H1 (cell line): ENCODE measurements around the gene TEX30. TPM values are rescaled to one million over a fixed set of nuclear protein-coding genes. Genes with fewer than 3 reads are reported as not detected.

Experiments used
- BRCA1 ChIP-seq: IDR thresholded peaks from 2 replicates; pipeline ENCODE4 v1.6.1; 2012; ENCODE audit warnings: low read depth, low read length, improper control_type of control experiment
- EZH2 ChIP-seq: fragments of 200-600 bp; sonication (generic); IDR thresholded peaks from 2 replicates; pipeline ENCODE4 v1.7.1; 2012; ENCODE audit warnings: low read depth, mild to moderate bottlenecking, moderate library complexity, low read length, inconsistent platforms; ENCODE audit not compliant: severe bottlenecking
- KDM1A ChIP-seq: fragments of 200-600, 300-600 bp; sonication (generic); IDR thresholded peaks from 2 replicates; pipeline ENCODE4 v1.7.1; 2016; ENCODE audit warnings: mild to moderate bottlenecking, low read length, borderline replicate concordance
- KDM5A ChIP-seq: fragments of 200-600 bp; IDR thresholded peaks from 2 replicates; pipeline ENCODE4 v1.7.1; 2012; ENCODE audit warnings: mild to moderate bottlenecking, low read length, inconsistent platforms, mixed read lengths
- SP4 ChIP-seq: IDR thresholded peaks from 2 replicates; pipeline ENCODE4 v1.6.1; 2012; ENCODE audit warnings: low read length, inconsistent platforms
- polyA plus RNA-seq, 7 experiments: library from polyadenylated mRNA; depleted of rRNA in 3 of 7; stranded (reverse) in 5 of 7; unstranded in 2 of 7; fragments of >200 nt in 5 of 7; fragments of 200-250 nt in 2 of 7; gene quantifications; 1 replicate in 5 of 7; 2 replicates in 1 of 7; 4 replicates in 1 of 7; pipeline versions ENCODE4 v1.2.1 to v1.2.3, GENCODE V29; 2011 to 2013; ENCODE audit warnings: missing spikeins in 2 of 7, mixed read lengths in 2 of 7
- total RNA-seq: library from RNA; stranded (reverse); fragmentation: NEBNext Ultra II Directional; extraction: Animal tissue kit (Norgen Biotek cat#: 25700); gene quantifications from 2 replicates; pipeline ENCODE4 v1.2.1, GENCODE V29; 2021

Gene TEX30
- total and polyA plus RNA-seq, 2 of the 8 experiments (the other 6 are each of a cell fraction or from before 2014, with no cell fraction given) = 6.5 to 10.3 TPM

GRCh38 chr13:102807699-102808098 is 34.1 kb upstream of the TEX30 start (continued):
- TF ChIP-seq KDM5A (no peak), SP4 (no peak), EZH2 (no peak), KDM1A (no peak), BRCA1 (no peak)
